GM18517 (cell line): ENCODE data around the gene FASTKD3.

Experiments
- ATAC-seq: cut with Tn5 transposase; IDR thresholded peaks from one replicate; pipeline ENCODE4 v1.9.1; 2021; ENCODE audit warnings: mild to moderate bottlenecking, moderate library complexity; ENCODE audit not compliant: unreplicated experiment

The FASTKD3 gene, protein sequence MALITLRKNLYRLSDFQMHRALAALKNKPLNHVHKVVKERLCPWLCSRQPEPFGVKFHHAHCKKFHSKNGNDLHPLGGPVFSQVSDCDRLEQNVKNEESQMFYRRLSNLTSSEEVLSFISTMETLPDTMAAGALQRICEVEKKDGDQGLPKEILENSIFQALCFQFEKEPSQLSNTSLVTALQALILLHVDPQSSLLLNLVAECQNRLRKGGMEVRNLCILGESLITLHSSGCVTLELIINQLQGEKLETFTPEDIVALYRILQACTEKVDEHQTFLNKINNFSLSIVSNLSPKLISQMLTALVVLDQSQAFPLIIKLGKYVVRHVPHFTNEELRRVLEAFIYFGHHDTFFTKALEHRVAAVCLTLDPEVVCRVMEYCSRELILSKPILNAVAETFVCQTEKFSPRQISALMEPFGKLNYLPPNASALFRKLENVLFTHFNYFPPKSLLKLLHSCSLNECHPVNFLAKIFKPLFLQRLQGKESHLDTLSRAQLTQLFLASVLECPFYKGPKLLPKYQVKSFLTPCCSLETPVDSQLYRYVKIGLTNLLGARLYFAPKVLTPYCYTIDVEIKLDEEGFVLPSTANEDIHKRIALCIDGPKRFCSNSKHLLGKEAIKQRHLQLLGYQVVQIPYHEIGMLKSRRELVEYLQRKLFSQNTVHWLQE

DNA sequence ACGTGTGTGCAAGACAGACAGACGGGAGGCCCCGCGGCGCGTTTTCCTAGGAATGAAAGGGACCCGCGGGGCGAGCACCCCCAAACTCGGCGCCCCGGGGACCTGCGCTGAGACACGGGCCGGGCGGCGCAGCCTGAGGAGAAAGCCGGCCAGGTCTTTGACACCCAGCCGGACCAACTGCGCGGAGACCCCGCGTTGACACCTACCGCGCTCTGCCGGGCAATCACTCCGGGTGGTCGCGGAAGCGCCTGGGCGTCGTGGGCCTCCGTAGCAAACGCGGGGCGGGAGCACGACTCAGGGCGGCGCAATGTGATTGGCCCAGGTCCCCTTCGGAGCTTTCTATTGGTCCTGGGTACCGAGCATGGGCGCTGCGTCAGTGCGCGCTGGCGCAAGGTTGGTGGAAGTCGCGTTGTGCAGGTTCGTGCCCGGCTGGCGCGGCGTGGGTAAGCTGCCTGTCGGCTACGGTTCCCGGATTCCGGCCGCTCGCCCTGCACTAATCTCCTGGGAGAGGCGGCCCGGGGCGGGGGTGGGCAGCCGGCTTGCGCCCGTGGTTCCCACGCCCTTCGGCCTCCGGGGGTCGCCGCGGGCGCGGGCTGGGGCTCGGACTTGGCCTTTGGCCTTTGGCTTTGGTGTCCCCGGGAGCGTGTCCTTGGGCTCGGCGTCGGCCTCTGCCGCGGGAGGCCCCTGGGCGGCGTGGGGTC, at the start of gene FASTKD3, which contains the start of gene MTRR:
Gene FASTKD3, minus strand, starts transcription at position 259 of the 701 bp plus-strand sequence. CDS start 948 bp downstream, outside the sequence.
Gene MTRR, plus strand, starts transcription at position 376 of the 701 bp plus-strand sequence. CDS start 1,647 bp downstream, outside the sequence.
- ATAC-seq: peak; percentile 93

DNA sequence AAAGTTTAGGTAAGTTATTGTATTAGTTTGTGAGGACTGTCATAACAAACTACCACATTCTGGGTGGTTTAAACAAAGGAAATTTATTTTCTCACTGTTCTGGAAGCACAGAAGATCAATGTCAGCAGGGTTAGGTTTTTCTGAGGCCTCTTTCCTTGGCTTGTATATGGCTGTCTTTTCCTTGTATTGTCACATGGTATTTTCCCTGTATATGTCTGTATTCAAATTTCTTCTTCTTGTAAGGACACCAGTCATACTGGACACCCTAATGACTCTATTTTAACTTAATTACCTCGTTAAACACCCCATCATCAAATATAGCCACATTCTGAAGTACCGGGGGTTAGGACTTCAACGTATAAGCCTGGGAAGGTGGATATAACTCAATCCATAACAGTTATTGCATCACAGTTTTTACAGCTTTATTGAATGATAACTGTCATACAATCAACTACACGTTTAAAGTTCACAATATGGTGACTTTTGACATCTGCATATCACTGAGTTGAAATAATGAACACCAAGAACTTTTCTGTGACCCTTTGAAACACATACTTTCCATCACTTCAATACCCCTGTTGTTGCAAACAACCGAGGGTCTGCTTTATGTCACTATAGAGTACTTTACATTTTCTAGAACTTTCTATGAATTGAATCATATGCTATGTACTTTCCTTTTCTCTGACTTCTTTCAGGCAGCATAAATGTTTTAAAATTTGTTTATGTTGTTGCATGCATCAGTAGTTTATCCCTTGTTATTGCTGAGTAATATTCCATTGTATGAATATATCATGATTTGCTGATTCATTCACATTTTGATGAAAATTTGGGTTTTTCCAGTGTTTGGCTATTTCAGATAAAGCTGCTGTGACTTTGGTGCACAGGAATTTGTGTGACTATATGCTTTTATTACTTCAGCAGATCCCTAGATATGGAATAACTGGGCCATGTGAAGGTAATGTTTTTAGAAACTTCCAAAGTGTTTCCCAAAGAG, 48.6 kb upstream of the FASTKD3 start:
- no peak for ATAC-seq

DNA sequence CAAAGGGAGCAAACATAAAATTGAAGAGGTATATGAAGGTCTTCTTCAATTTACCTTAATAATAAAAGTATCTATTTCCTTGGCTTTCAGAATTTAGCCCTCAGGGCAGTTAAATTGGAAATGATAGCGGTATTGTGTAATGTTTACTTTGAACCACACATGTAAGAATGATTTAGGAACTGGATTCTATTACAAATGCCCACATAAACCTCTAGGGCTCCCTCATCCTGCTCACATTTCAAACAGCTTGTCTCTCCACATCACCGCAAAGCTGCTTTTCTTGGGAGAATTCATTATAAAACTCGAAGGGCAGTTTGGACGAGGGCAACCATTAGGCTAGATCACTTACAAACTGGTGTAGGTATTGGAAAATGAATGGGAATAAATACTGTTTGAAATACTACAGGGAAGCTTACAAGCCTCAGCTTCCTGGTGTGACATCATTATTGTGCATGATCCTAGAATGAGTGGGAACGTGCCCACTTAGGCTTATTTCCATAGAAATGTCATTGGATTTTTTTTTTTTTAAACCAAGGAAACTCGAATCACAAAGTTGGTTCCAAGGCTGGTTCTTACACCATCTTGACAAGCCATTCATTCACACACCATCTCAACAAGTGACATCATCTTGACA, 47.5 kb upstream of the FASTKD3 start:
- ATAC-seq: no peak

DNA sequence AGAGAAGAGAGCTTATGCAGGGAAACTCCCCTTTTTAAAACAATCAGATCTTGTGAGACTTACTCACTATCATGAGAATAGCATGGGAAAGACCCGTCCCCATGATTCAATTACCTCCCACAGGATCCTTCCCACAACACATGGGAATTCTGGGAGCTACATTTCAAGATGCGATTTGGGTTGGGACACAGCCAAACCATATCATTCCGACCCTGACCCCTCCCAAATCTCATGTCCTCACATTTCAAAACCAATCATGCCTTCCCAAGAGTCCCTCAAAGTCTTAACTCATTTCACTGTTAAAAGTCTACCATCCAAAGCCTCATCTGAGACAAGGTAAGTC, 42.6 kb upstream of the FASTKD3 start:
- peak; percentile 13 for ATAC-seq

DNA sequence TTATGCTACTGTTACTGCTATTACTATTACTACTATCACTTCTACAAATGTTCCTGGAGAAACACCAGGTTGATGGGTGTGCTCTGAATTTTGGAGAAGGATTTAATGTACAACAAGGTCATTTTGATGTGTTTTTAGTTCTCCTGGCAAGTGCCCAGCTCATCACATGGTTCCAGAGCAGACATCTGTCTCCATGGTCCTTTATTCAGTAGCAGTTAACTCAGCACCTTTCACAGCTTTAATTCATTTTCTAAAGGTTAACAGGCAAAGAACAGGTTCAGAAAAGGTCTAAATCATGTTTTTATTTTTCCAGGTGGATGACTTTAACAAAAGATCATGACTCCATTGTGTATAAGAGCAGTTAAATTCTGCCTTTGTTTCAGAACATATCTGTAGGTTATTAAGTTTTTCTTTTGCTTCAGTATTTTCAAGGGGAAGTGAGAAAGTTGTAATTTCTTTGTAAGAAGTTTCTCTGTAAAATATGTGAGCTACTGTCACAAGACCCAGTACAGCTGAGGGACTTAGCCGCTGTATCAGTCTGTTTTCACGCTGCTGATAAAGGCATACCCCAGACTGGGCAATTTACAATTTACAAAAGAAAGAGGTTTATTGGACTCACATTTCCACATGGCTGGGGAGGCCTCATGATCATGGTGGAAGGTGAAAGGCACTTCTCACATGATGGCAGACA, 42.1 kb upstream of the FASTKD3 start:
- peak; percentile 60 for ATAC-seq

DNA sequence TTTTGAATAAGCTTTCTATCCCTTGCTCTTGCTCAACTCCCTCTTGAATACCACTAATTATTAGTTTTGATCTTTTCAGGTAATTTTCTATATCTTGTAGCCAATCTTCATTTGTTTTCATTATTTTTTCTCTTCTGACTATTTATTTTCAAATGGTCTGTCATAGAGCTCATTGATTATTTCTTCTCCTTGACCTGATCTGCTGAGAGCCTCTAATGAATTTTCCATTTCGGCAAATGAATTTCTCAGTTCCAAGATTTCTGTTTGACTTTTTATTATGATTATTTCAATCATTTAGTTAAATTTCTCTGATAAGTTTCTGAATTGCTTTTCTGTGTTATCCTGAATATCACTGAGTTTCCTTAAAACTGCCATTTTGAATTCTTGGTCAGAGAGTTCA, 39.5 kb upstream of the FASTKD3 start:
- ATAC-seq: no peak

DNA sequence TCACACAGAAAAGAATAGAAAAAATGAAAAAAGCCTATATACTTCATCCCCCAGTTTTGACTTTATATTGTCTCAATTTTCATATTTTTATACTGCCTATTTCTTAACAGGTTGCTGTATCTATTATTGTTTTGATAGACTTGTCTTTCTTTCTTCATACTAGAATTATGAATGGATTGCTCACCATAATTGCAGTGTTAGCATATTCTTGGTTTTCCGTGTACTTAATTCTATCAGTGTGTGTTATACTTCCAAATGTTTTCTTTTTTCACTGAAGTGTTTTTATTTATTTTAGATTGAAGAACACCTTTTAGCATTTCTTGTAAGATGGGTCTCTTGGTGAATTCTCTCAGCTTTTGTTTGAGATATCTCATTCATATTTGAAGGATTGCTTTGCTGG, 38.8 kb upstream of the FASTKD3 start:
- ATAC-seq: no peak

DNA sequence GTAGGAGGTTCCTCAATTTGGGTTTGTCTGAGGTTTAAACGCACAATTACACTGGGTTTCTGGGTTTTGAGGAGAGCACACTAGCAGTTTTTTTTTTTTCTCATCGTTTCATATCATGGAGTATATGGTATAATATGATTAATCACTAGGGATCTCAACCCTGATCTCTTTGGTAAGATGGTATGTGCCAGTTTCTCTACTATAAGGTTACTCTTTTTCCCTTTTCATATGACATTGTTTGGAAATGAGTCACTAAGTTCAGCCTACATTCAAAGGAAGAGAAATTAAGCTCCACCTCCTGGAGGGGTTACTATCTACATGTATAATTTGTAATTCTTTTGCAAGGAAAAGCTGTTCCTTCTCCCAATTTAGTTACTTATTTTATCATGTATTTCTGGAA, 35.3 kb upstream of the FASTKD3 start:
- ATAC-seq: no peak

DNA sequence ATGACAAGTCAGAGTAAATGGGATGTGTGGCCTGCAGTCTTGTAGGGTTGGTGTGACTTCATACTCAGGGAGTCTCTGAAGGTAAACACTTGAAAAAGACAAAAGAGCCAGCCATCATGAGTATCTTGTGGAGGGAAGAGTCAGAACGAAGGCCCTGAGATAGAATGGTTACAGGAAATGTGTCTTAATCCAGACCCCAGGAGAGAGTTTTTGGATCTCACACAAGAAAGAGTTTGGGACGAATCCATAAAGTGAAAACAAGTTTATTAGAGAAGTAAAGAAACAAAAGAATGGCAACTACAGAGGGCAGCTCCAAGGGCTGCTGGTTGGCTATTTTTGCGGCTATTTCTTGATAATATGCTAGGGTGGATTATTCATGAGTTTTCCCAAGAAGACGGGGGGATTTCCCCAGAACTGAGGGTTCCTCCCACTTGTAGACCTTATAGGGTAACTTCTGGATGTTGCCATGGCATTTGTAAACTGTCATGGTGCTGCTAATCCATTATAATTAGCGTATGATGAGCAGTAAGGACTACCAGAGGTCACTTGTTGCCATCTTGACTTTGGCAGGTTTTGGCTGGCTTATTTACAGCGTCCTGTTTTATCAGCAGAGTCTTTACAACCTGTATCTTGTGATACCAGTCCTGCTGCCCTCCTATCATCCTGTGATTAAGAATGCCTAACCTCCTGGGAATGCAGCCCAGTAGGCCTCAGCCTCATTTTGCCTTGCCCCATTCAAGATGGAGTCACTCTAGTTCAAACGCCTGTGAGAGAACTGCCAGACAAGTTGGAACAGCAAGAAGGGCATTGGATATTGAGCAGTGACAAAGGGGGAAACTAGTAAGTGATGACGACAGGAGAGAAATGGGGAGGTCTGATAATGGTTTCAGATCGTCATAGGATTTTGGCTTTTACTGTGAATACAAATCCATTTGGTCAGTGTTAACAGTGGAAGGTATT, 34.1 kb upstream of the FASTKD3 start:
- ATAC-seq: no peak

DNA sequence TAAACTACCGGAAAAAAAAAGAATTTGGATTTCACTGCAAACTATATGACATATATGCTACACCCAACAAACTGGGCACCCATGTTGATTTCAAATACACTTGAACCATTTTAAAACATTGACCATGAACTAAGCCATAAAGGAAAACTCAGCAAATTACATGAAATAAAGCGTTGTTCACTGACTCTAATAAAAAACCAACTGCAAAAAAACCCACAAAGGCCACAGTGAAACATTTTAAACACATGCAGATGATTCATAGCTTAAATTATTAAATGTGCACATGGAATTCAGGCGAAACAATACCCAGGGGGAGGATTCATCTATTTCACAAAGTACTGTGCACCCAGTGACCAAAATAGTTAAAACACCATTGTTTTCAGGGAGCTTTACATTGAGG, 33.4 kb upstream of the FASTKD3 start:
- no peak for ATAC-seq

DNA sequence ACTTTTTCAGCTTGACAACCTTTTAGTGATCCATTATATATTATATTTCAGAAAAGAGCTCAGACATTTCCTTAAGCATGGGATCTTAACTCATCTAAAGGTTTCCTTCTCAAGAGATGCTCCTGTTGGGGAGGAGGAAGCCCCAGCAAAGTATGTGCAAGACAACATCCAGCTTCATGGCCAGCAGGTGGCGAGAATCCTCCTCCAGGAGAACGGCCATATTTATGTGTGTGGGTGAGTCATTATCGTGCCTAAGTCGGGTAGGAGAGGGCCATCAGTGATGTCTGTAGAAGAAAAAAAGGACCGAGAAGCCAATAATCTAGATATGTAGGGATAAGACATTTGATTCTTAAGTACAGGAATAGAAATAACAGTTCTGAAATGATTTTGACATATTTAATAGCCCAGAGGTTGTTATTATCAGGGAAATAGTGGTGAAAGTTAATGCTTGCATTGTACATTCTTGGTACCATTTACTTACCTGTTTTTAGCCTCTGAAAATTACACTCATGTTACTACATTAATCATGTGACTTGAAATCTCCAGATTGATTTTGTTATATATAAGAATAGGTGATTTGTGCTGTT, 28.3 kb upstream of the FASTKD3 start:
- no peak for ATAC-seq

DNA sequence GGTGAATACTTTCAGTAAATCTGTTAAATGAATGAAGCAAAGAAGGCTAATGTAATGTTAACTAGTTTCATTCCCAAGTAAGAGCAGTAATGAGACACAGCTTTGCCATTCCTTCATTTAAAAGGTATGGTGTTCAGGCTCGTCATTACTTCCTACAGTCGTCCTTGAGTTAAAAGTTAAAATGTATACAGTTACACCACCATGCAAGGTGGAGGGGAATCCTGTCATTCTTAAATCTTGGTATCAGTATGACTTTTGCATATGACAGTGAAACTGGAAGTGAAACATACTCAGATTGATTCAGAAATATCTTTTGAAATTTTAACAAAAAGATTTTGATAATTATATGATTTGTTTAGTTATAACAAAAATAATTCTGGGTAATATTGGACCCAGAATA, 26.0 kb upstream of the FASTKD3 start:
- ATAC-seq: peak; percentile 97

DNA sequence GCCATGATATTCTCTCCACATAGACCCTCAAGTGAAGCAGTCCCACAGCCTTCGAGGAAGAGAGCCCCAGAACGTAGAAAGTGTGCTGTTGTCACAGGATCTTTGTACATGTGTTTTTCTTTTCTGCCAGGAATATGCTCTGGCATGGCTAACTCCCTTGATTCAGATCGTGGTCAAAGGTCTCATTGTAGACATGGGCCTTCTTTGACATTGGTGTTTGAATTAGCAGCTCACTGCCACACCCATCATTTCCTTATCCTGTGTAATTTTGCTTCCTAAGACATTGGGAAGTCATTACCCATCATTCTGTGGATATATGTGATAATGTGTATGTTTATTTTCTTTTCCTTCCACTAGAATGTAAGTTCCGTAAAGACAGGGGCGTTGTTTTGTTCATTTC, 25.6 kb upstream of the FASTKD3 start:
- ATAC-seq: no peak

DNA sequence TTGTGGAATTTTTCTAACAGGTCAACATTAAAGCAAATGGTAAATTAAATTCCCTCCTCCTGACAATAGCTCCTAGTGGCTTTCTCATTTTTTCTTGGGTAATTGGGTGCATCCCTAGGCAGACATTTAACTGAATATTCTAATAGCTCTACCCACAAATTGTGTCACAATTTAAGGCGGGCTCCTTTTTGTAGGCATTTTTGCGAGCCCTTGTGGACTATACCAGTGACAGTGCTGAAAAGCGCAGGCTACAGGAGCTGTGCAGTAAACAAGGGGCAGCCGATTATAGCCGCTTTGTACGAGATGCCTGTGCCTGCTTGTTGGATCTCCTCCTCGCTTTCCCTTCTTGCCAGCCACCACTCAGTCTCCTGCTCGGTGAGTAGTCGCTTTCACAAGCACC, 20.1 kb upstream of the FASTKD3 start:
- no peak for ATAC-seq

DNA sequence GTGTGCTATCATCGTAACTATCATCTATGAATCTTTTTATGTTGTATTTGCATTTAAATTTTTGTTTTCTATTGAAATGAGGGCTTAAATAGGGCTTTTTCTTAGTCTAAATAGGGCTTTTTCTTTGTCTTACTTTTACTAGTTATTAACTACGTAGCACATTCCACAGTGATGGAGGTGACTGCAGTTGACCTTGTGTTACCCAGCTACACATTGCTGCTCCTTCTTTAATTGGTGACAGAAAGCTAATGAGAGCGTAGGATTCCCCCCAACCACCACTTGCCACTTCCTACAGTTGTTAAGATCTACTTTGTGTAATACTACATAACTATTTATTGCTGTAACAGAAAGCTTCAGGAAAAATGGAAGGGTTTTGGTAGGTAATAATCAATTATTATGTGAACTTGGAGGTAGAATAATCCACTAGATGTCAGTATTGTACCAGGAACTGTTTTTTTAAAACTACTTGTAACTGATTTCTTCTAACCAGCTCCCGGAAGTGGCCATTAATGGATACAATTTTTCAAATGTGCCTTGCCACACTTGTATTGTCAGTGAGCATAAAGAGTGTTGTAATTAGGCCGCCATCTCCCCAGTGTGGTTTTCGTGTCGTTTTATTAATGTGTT, 18.1 kb upstream of the FASTKD3 start:
- ATAC-seq: no peak

DNA sequence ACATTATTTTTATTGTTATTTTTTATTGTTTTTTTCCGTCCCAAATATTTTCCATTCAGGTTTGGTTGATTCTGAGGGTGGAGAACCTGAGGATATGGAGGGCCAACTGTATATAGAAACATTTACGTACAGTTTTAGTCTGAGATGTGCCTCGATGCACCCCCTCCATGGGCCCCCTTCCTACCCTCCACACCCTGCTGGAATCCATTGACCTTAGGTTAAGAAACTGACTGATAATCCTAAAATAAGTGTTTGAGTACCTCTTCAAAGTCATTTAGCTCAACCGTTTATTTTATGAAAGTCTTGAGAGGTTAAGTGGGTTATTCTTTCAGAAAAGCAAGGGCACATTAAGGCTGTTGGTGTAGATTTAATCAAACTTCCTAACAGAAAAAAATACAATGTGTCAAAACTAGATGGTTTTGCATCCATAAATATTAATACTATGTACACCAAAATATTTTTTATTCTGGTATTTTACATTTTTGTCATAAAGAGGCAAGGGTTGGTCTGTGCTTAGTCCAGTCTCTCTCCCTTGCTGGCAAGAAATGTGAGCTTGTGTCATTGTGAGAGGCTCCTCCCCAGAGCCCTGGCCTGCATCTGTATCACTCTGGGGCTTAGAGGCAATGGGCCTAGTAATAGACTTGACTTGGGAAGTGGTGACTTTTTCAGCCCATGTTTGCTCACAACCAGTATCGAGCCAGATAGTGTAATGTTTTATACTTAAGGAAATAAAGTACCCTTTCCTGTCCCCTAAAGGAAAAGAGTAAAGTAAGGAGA, 15.8 kb upstream of the FASTKD3 start:
- ATAC-seq: no peak

DNA sequence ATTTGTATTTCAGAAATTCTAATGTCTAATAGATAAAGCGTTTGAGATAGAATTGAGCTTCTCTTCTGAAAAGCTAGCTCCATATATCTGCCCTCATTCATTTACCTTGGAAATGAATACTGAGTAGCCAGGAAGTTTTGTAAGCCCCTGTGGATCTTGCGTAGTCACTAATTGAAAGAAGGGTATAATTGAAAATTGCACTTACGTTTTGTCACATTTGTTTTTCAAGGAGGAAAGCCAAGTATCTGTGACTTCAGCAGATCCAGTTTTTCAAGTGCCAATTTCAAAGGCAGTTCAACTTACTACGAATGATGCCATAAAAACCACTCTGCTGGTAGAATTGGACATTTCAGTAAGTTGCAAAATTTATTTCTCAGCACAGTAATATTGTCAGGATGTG, 14.1 kb upstream of the FASTKD3 start:
- ATAC-seq: no peak
